ENCODE measurements around the gene MAGEA11.
"Not testable (repeated sequence)": the region's sequence is repeated elsewhere in the genome, so short reads cannot be mapped to it uniquely, and the experiment has no call there.

MAGEA11 gene

DNA sequence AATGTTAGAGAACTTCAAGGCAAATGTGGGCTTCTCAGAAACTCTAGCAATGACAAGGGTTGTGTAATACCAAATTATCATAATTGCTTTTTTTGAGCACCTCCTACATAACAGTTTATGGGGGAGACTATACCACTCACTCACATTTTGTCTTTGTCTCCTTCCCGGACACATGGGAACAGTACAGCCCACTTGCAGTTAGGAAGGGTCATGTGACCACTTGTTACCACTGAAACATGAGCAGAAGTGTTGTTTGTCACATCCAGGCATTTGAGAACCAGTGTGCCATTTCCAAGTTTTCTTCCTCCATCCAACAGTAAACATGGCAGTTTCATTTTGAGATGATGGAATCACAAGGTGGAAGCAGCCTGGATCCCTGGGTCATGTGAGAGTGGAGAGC, 6.9 kb downstream of the MAGEA11 start:
- DNase-seq, result no peak

DNA sequence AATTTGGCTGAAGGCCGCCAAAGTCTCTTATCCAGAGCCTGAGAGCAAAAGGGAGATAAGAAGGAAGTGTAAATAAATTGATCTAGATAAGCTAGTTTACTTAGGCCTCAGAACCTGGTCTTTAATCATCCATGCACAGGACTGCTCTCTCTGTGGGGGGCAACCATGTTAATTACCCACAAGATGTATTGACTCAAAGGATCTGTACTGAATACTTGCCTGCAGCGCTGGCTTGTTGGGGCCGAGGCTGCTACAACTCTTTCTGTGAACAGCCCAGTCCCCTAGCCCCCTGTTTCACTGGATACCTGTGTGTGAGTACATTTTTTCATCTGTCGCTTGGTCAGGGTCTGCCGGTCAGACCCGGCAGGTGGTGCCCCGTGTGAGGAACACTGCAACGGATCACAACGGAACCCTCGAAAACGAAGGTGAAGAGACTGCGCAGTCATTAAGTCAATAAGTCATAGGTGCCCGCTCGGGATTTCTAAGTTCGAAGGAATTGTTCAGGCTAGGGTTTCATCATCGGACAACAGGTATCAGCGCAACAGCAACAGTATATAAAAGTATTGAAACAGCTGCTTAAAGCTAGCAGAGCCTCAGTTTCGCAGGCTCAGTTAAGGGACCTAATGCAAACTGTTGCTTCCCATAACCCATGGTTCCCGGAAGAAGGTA, 8.3 kb downstream of the MAGEA11 start:
- DNase-seq, result no peak

DNA sequence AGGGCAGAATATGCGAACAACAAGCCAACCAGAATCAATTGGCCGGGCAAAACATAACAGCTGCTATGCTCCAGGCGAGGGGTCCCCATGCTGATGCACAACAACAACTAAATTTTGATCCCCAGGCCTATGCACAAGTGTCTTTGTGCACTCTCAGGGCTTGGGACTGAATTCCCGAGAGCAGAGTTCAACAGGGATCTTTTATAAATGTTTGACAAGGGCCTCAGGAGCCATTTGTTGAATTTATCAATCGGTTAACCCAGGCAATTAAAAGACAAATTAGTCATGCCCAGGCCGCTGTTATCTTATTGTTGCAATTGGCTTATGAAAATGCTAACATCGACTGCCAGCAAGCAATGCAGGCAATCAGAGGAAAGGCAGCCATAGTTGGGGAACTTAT, 9.4 kb downstream of the MAGEA11 start:
- DNase-seq, result not testable (repeated sequence)

DNA sequence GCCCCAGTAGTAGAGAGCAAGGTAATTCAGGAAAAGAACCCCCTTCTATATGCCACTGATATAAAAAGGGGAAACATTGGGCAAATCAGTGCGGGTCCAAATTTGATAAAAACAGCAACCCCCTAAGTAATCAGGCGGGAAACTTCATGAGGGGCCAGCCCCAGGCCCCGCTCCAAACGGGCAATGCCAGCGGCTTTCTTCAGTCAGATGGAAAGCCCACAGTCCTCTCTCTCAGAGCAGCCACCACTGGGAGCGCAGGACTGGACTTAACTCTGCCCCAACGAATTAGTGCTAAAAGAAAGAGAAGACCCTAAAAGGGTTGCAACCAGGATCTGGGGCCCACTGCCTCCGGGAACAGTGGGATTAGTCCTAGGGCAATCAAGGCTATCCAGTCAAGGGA, 9.9 kb downstream of the MAGEA11 start:
- DNase-seq, result no peak

DNA sequence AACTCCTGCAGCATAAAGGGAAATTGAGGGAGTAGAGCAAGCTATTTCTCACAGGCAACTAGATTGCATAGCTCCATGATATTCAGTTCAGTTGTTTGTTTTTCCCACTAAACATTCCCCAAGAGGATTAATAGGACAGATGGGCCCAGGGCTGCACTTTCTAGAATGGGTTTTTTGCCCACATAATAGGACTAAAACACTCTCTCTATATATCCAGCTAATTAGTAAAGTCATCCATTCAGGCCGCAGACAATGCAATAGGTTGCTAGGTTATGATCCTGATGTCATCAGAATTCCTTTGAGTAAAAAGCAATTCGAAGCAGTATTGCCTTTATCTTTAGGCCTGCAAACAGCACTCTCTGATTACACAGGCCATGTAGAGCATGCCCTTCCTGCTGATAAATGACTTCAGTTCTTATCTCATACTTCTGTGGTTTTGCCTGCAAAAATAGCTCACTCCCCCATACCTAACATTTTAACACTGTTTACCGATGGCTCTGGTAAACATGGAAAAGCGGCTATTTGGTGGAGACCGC, 11.8 kb downstream of the MAGEA11 start:
- DNase-seq, result not testable (repeated sequence)

DNA sequence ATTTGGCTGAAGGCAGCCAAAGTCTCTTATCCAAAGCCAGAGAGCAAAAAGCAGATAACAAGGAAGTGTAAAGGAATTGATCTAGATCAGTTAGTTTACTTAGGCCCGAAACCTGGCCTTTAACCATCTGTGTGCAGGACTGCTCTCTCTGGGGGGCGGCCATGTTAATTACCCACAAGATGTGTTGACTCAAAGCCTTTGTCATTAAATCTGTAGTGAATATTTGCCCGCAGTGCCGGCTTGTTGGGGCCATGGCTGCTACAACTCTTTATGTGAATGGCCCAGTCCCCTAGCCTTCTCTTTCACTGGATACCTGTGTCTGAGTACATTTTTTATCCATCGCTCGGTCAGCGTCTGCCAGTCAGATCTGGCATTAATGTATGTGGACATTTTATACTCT, 15.4 kb downstream of the MAGEA11 start:
- DNase-seq, result not testable (repeated sequence)

DNA sequence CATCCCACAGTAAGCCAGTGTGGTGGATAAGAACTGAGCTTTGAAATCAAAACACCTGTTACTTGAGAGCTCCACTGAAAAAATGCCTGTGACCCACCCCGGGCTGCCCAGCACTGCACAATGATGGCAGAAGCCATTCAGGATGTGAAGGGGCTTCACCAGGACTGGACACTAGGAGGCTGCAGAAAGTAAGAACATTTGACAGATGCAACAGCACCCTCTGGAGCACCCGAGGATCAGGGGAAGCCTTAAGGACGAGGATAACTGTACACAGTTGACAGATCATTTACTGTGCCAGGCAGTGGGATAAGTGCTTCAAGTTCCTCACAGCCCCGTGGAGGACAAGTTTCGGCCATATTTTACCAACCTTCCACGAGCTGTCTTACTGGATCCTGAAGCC, 30.4 kb downstream of the MAGEA11 start:
- DNase-seq, result not testable (repeated sequence)

DNA sequence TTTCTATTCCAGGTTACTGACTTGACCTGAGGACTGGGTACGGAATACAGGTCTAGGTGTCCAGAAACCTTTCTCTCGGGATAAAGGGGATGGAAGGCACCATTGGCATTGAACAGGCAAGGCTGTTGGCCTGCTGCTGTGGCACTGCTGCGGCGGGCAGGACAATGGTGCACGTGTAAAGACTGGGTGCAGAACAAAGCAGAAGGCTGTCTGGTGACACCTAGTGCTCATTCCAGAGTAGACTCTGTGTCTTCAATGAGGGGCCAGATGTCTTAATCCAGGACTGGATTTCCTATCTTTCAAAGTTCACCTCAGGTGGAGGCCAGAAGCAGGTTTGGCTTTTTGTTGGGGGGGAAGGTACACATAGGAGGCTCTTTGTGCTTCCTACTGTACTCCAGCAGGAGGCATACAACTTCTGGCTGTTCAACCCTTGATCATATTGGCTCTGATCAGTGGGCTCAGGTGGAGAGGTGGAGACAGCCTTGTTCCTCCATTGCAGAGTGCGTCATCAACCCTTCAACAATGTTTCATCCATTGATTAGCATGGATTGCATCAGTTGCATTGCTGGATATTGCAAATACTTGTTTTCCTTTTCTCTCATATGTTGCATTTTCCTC, 34.6 kb downstream of the MAGEA11 start:
- not testable (repeated sequence) for DNase-seq

DNA sequence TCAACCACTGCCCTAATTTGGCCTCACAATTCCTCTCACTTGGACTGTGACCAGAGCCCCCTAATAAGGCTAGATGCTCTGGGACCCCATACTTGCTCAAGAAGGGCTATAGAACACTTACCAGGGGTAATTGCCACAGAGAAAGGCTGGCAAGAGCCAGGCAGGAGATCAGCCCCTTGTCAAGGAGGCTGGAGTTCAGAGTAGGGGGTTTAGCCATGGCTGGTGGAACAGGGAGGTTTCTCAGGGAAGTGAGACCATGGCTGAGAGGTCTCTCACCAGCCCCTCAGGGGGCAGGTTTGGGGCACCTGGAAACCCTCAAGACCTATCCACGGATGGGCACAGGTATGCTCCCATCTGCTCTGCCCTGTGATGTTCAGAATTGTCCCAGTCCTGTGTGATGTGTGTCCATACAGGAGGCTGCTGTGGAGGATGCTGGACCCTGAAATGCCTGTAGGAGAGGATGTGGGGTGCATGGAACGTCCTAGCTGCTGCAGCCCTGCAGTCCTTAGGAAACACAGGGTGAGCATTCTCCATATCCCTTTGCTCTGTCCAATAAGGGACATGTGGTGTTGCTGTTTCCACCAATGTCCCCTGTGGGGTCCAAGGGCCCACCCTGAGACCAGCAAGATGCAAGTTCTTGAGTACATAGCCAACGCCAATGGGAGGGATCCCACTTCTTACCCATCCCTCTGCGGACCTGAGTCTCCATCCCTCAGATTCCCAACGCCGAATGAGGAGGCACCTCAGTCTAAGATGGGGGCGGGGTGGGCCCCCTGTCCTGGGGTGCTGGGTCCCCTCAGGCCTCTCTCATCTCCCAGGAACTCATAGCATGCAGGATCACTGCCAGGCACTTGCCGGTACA, 45.6 kb downstream of the MAGEA11 start:
- no peak for DNase-seq

DNA sequence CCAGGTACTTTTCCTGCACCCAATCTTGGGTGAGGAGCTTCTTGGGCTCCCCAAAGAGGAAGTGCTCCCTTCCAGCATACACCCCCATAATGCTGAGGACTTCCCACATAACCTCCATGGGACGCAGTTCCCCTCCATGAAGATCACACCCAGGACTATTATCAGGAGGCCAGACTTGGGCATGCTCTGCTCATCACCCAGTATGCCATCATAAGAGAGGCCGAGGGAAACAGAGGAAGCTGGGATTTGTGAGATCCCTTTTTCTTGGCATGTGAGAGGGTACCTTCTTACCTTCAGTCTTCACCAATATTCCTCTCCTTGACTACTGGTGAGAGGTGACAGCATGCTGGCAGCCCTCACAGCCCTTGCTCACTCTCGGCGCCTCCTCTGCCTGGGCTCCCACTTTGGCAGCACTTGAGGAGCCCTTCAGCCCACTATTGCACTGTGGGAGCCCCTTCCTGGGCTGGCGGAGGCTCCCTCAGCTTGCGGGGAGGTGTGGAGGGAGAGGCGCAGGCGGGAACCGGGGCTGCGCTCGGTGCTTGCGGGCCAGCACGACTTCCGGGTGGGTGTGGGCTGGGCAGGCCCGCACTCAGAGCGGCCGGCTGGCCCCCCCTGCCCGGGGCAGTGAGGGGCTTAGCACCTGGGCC, 46.3 kb downstream of the MAGEA11 start:
- no peak for DNase-seq

DNA sequence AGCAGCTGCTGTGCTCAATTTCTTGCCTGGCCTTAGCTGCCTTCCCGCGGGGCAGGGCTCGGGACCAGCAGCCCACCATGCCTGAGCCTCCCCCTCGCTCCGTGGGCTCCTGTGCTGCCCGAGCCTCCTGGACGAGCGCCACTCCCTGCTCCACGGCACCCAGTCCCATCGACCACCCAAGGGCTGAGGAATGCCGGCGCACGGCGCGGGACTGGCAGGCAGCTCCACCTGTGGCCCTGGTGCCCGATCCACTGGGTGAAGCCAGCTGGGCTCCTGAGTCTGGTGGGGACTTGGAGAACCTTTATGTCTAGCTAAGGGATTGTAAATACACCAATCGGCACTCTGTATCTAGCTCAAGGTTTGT, 46.8 kb downstream of the MAGEA11 start:
- not testable (repeated sequence) for DNase-seq

DNA sequence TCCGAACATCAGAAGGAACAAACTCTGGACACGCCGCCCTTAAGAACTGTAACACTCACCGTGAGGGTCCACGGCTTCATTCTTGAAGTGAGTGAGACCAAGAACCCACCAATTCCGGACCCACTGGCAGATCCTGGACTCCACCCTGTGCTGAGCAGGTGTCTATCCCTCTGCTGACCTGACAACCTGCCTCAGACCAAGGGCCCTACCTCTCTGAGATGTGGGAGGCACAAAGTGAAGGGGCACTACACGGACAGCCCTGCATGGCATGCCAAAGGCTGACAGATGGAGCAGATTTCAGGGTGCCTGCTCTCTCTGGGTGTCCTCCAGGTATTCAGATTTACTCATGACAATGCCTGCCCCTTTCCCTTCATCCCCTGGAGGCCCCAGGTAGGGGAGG, 48.0 kb downstream of the MAGEA11 start:
- no peak for DNase-seq

DNA sequence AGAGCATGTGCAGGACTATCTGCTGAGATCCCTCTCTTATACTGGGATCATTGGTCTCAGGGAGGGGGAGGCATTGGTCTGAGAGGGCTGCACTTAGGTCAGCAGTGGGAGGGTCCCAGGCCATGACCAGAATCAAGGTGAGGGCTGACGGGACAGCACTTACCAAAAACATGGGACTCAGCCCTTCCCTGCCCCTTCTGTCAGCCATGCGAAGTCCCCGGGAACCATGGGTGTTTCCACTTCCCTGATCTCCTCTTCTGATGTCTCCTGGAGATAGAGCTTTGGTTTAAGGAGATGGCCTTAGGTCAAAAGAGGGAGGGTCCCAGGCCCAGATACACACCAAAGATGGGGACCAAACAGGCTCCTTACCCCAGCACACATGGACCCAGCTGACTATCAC, 49.1 kb downstream of the MAGEA11 start:
- DNase-seq, result no peak

DNA sequence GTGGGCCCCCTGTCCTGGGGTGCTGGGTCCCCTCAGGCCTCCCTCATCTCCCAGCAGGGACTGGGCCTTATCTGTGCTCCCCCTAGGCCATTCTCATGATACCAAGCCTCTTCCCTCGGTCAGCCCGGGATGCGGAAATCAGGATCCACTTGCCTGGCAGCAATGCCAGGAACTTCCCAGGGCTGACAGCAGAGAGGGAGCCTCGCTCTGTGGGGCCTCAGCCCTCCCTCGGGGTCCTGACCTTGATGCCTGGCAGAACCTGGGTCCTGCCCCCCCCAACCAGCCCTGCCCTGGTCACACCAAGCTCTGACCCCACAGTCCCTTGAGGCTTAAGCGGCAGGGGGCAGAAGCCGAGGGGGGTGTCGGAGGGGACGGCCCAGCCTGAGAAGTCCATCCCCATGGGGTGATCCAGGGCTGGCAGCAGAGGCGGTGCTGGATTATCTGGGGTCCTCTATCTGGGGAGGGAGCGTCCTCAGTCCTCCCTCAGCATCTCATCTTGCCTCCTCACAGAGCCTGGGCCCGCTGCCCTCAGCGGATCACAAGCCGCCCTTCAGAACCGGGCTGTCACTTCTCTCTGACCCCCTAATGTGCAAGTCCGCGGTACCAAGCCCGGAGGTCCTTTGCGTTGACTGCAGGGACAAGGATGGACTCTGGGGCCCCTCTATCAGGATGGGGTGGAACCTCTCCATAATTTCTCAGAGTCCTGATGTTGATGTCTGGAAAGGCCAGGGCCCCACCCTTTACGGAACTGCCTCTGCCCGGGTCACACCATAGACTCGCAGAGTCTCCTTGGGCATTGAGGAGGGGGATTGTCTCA, 50.2 kb downstream of the MAGEA11 start:
- not testable (repeated sequence) for DNase-seq

DNA sequence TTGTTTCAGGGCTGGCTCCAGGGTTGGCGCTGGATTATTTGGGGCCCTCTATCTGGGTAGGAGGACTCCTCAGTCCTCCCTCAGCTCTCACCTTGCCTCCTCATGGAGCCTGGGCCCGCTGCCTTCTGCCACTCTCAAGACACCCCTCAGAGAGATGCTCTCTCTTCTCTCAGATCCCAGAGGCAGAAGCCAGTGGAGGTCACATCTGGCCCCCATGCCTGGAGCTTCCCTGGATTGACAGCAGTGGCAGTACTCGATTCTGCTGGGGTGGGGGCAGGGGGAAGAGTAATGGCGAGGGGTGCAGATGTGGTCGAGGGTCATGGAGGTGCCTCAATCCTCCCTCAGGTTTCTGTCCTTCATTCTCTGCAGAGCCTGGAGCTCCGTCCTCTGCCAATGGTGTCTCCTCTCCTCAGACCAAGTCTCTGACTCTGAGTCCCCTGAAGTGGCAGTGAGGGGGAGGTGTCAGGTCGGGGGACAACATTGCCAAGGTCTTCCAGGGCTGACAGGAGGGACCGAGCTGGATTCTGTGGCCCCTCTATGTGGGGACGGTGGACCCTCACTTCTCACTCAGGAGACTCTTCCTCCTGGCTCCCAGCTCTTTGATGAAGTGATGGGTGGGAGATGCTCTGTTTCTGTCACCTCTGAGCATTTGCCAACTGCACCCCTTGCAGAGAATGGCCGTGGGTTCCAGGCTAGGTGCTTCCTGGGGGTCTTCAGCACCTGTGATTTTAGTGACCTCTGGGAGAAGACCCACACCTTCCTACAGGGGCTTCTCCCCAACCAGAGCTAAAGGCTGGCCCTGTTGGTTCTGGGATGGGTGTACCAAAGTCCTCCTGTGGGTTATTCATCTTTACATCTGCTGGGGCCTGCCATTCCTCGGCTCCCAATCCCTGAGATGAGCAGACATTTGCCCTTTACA, 51.1 kb downstream of the MAGEA11 start:
- no peak for DNase-seq

Measured in NCI-H2081 (cell line).